Osteoblast (primary cell): ENCODE results near the gene GLYR1. TPM values are rescaled to one million over a fixed set of nuclear protein-coding genes. Genes with fewer than 3 reads are reported as not detected.

Experiments used
- DNase-seq: peaks from one replicate; pipeline ENCODE4 v3.0.0; 2011; ENCODE audit warnings: low spot score, mixed read lengths; ENCODE audit not compliant: insufficient read length; ENCODE audit errors: missing footprints
- H2AFZ ChIP-seq: 2 replicates; pipeline ENCODE4 v1.6.0; 2011; ENCODE audit warnings: mild to moderate bottlenecking, low read length
- H3K27ac ChIP-seq: 2 replicates; pipeline ENCODE4 v1.5.1; 2011; ENCODE audit warnings: mild to moderate bottlenecking, low read depth, low read length, moderate library complexity
- H3K27me3 ChIP-seq: 2 replicates; pipeline ENCODE4 v1.6.0; 2012; ENCODE audit warnings: mild to moderate bottlenecking, control low read depth, inconsistent platforms, low read length, moderate library complexity; ENCODE audit not compliant: insufficient read depth
- H3K36me3 ChIP-seq: 2 replicates; pipeline ENCODE4 v1.5.1; 2011; ENCODE audit warnings: mild to moderate bottlenecking, low read length, control low read depth, moderate library complexity; ENCODE audit not compliant: insufficient read depth
- H3K4me1 ChIP-seq: 2 replicates; pipeline ENCODE4 v1.5.1; 2011; ENCODE audit warnings: mild to moderate bottlenecking, low read length, control low read depth, moderate library complexity; ENCODE audit not compliant: insufficient read depth
- H3K4me2 ChIP-seq: 2 replicates; pipeline ENCODE4 v1.6.0; 2011; ENCODE audit warnings: mild to moderate bottlenecking, low read length; ENCODE audit not compliant: insufficient read depth
- H3K4me3 ChIP-seq: fragments of 200-600 bp; sonication (generic); 3 replicates; pipeline ENCODE4 v1.5.1; 2012; ENCODE audit warnings: mild to moderate bottlenecking, low read length, inconsistent platforms; ENCODE audit not compliant: insufficient read depth
- H3K79me2 ChIP-seq: 2 replicates; pipeline ENCODE4 v1.6.0; 2012; ENCODE audit warnings: mild to moderate bottlenecking, low read length, control low read depth, inconsistent platforms; ENCODE audit not compliant: insufficient read depth
- H3K9me3 ChIP-seq: 2 replicates; pipeline ENCODE4 v1.5.1; 2011; ENCODE audit warnings: low read depth, low read length, control low read depth
- H4K20me1 ChIP-seq: 2 replicates; pipeline ENCODE4 v1.6.0; 2012; ENCODE audit warnings: mild to moderate bottlenecking, low read length, control low read depth; ENCODE audit not compliant: insufficient read depth
- CTCF ChIP-seq: IDR thresholded peaks from 2 replicates; pipeline ENCODE4 v1.5.1; 2011; ENCODE audit warnings: mild to moderate bottlenecking, low read depth, low read length, moderate library complexity; ENCODE audit errors: extremely low read depth
- total RNA-seq: library from RNA; depleted of rRNA; stranded (reverse); fragments of >200 nt; gene quantifications from 2 replicates; pipeline ENCODE4 v1.2.3, GENCODE V29; 2012

GLYR1 gene
- total RNA-seq, 1 donor: 48.1 TPM

- no peaks in the 10 kb centered on the region for H3K9me3 ChIP-seq
- no peak overlapping the region for H3K27ac ChIP-seq
- H3K4me3 ChIP-seq: no peak overlapping the region
- no peaks in the 10 kb centered on the region for H3K27me3 ChIP-seq
- peaks cover 45% of the 10 kb centered on the region for H3K79me2 ChIP-seq
- no peak for TF ChIP-seq CTCF
- H4K20me1 ChIP-seq: peaks cover 43% of the 10 kb centered on the region
- no peaks in the 10 kb centered on the region for H3K4me1 ChIP-seq
- peaks cover 63% of the 10 kb centered on the region for H3K36me3 ChIP-seq
- no peak overlapping the region for H3K4me2 ChIP-seq
- no peak for DNase-seq
- no peak overlapping the region for H2AFZ ChIP-seq
These were observed 24.0 kb upstream of the GLYR1 start for GRCh38 chr16:4871071-4871470.

- no peak overlapping the region for H3K4me2 ChIP-seq
- no peak for TF ChIP-seq CTCF
- peaks cover 44% of the 10 kb centered on the region for H4K20me1 ChIP-seq
- H3K79me2 ChIP-seq: peaks cover 52% of the 10 kb centered on the region
- H3K27ac ChIP-seq: no peak overlapping the region
- DNase-seq: no peak
- H3K4me1 ChIP-seq: no peaks in the 10 kb centered on the region
- peaks cover 57% of the 10 kb centered on the region for H3K36me3 ChIP-seq
- no peak overlapping the region for H2AFZ ChIP-seq
- no peaks in the 10 kb centered on the region for H3K9me3 ChIP-seq
- no peak overlapping the region for H3K4me3 ChIP-seq
- H3K27me3 ChIP-seq: no peaks in the 10 kb centered on the region
These were observed 23.1 kb upstream of the GLYR1 start for GRCh38 chr16:4870138-4870671.

- Histone ChIP-seq H3K9me3 (no peaks in the 10 kb centered on the region), H3K36me3 (peaks cover 50% of the 10 kb centered on the region), H3K27ac (no peak overlapping the region), H2AFZ (no peak overlapping the region), H3K4me2 (no peak overlapping the region), H3K4me3 (no peak overlapping the region), H3K4me1 (no peaks in the 10 kb centered on the region), H3K27me3 (no peaks in the 10 kb centered on the region), H4K20me1 (peaks cover 47% of the 10 kb centered on the region), H3K79me2 (peaks cover 61% of the 10 kb centered on the region)
- DNase-seq: no peak
- TF ChIP-seq CTCF: no peak
These were observed 22.2 kb upstream of the GLYR1 start for GRCh38 chr16:4869147-4869805.

- Histone ChIP-seq H4K20me1 (peaks cover 51% of the 10 kb centered on the region), H3K9me3 (no peaks in the 10 kb centered on the region), H3K4me2 (no peak overlapping the region), H3K27ac (no peak overlapping the region), H3K4me1 (no peaks in the 10 kb centered on the region), H3K4me3 (no peak overlapping the region), H3K36me3 (peaks cover 42% of the 10 kb centered on the region), H3K79me2 (peaks cover 68% of the 10 kb centered on the region), H3K27me3 (no peaks in the 10 kb centered on the region), H2AFZ (no peak overlapping the region)
- no peak for TF ChIP-seq CTCF
- DNase-seq: no peak
These were observed 21.4 kb upstream of the GLYR1 start for GRCh38 chr16:4868535-4868934.
